Parathyroid adenoma (tissue), 2 donors: Measurements from ENCODE around the gene AKNA.

Experiments
- H2AFZ ChIP-seq: fragments of 300-600 bp; sonication (generic); one replicate; pipeline ENCODE4 v1.7.0; 2017; ENCODE audit warnings: antibody characterized with exemption, mild to moderate bottlenecking
- H3K27ac ChIP-seq: fragments of 300-600 bp; sonication (generic); one replicate; pipeline ENCODE4 v1.7.0; 2017
- H3K27me3 ChIP-seq: fragments of 300-600 bp; sonication (generic); one replicate; pipeline ENCODE4 v1.7.0; 2017; ENCODE audit warnings: low read length; ENCODE audit not compliant: control insufficient read depth, insufficient read depth
- H3K36me3 ChIP-seq: fragments of 300-600 bp; sonication (generic); one replicate; pipeline ENCODE4 v1.7.0; 2017; ENCODE audit warnings: low read length; ENCODE audit not compliant: control insufficient read depth, insufficient read depth
- H3K4me1 ChIP-seq: fragments of 300-600 bp; sonication (generic); one replicate; pipeline ENCODE4 v1.7.0; 2017; ENCODE audit warnings: control low read depth
- H3K4me2 ChIP-seq: fragments of 300-600 bp; sonication (generic); one replicate; pipeline ENCODE4 v1.7.0; 2017; ENCODE audit warnings: low read length
- H3K4me3 ChIP-seq: fragments of 300-600 bp; sonication (generic); one replicate; pipeline ENCODE4 v1.7.0; 2017; ENCODE audit warnings: low read depth, low read length
- H3K79me2 ChIP-seq: fragments of 300-600 bp; sonication (generic); one replicate; pipeline ENCODE4 v1.7.0; 2017; ENCODE audit warnings: control low read depth
- H3K9ac ChIP-seq: fragments of 300-600 bp; sonication (generic); one replicate; pipeline ENCODE4 v1.7.0; 2017; ENCODE audit warnings: mild to moderate bottlenecking
- H3K9me3 ChIP-seq: fragments of 300-600 bp; sonication (generic); one replicate; pipeline ENCODE4 v1.7.0; 2017; ENCODE audit warnings: low read length; ENCODE audit not compliant: control insufficient read depth
- CTCF ChIP-seq: fragments of 300-600 bp; sonication (generic); IDR thresholded peaks from one replicate; pipeline ENCODE4 v1.7.0; 2017; ENCODE audit warnings: antibody characterized with exemption, mild to moderate bottlenecking
- donor health status: primary hyperparathyroidism.

Gene AKNA

GRCh38 chr9:114417511-114417910, 29.7 kb upstream of the AKNA start:
- Histone ChIP-seq H3K27ac (no peak overlapping the region), H3K4me3 (no peak overlapping the region), H3K9me3 (no peaks in the 10 kb centered on the region), H3K4me1 (no peaks in the 10 kb centered on the region), H3K79me2 (no peaks in the 10 kb centered on the region), H3K36me3 (no peaks in the 10 kb centered on the region), H3K27me3 (no peaks in the 10 kb centered on the region), H3K4me2 (no peak overlapping the region), H3K9ac (no peak overlapping the region), H2AFZ (no peak overlapping the region)
- no peak for TF ChIP-seq CTCF

DNA sequence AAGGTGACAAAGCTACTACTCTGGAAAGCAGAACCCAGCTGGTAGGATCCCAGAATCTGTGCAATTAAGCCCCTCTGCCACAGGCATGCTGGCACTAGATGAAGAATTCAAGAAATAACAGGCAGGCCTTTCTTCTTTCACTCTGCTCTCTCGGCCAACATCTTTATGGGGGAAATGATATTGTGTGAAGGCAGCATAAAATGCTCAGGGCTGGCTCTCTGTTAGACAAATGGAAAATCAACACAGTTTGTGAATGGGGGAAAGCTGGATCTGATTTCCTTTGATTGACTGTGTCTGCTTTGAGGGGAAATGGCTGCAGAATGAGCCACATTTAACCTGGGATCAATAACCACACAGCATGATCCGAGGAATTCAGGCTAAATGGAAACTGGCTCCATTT, 29.1 kb upstream of the AKNA start:
- Histone ChIP-seq H3K4me1 (no peaks in the 10 kb centered on the region), H3K27me3 (no peaks in the 10 kb centered on the region), H3K4me2 (no peak overlapping the region), H3K9ac (no peak overlapping the region), H2AFZ (no peak overlapping the region), H3K9me3 (no peaks in the 10 kb centered on the region), H3K4me3 (no peak overlapping the region), H3K79me2 (no peaks in the 10 kb centered on the region), H3K27ac (no peak overlapping the region), H3K36me3 (no peaks in the 10 kb centered on the region)
- no peak for TF ChIP-seq CTCF

DNA sequence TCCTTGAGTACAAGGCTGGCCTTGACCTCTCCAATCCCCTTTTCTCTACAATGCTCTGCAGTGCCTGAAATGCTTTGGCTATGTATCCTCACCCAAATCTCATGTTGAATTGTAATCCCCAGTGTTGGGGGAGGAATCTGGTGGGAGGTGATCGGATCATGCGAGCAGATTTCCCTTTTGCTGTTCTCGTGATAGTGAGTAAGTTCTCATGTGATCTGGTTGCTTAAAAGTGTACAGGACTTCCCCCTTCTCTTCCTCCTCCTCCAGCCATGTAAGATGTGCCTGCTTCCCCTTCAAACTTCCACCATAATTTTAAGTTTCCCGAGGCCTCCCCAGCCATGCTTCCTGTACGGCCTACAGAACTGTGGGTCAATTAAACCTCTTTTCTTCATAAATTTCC, 28.5 kb upstream of the AKNA start:
- no peaks in the 10 kb centered on the region for H3K36me3 ChIP-seq
- no peak overlapping the region for H3K4me3 ChIP-seq
- no peaks in the 10 kb centered on the region for H3K9me3 ChIP-seq
- no peak overlapping the region for H2AFZ ChIP-seq
- H3K4me1 ChIP-seq = no peaks in the 10 kb centered on the region
- no peaks in the 10 kb centered on the region for H3K79me2 ChIP-seq
- no peaks in the 10 kb centered on the region for H3K27me3 ChIP-seq
- H3K9ac ChIP-seq = no peak overlapping the region
- no peak overlapping the region for H3K4me2 ChIP-seq
- no peak for TF ChIP-seq CTCF
- no peak overlapping the region for H3K27ac ChIP-seq

DNA sequence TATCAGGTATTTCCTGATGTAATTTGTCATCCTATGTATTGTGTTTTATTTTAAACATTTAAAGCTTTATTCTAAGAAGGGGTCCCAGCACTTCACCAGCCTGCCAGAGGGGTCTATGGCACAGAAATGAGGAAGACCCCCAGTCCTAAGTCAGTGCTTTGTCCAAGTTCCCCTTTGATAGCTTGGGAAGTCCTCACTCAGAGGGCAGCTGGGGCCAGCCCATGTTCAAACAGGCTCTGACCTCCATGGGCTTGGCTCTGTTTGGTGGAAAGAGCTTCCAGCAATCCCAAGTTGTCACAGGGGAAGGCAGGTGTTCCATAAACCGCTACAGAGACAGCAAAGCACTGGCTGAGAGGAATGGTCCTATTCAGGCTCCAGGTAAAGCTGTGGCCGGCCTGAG, 26.6 kb upstream of the AKNA start:
- H3K9ac ChIP-seq = no peak overlapping the region
- no peaks in the 10 kb centered on the region for H3K27me3 ChIP-seq
- H3K4me3 ChIP-seq = no peak overlapping the region
- no peaks in the 10 kb centered on the region for H3K36me3 ChIP-seq
- H3K79me2 ChIP-seq = no peaks in the 10 kb centered on the region
- no peak overlapping the region for H3K4me2 ChIP-seq
- no peaks in the 10 kb centered on the region for H3K4me1 ChIP-seq
- no peak for TF ChIP-seq CTCF
- H2AFZ ChIP-seq = no peak overlapping the region
- no peaks in the 10 kb centered on the region for H3K9me3 ChIP-seq
- H3K27ac ChIP-seq = no peak overlapping the region

- no peak overlapping the region for H3K4me3 ChIP-seq
- no peaks in the 10 kb centered on the region for H3K79me2 ChIP-seq
- no peak overlapping the region for H3K9ac ChIP-seq
- no peaks in the 10 kb centered on the region for H3K4me1 ChIP-seq
- no peak for TF ChIP-seq CTCF
- H3K27ac ChIP-seq = no peak overlapping the region
- H3K36me3 ChIP-seq = no peaks in the 10 kb centered on the region
- H3K9me3 ChIP-seq = no peaks in the 10 kb centered on the region
- no peaks in the 10 kb centered on the region for H3K27me3 ChIP-seq
- H3K4me2 ChIP-seq = no peak overlapping the region
- H2AFZ ChIP-seq = no peak overlapping the region
Measured at GRCh38 chr9:114413861-114414301, 26.1 kb upstream of the AKNA start.
